Measurements from ENCODE around the gene DESI1. TPM values are rescaled to one million over a fixed set of nuclear protein-coding genes. Genes with fewer than 3 reads are reported as not detected.
"Not testable (repeated sequence)": the region's sequence is repeated elsewhere in the genome, so short reads cannot be mapped to it uniquely, and the experiment has no call there.

DESI1 gene
- total RNA-seq, 6 experiments from 2014 or later: 34.8 to 49.5 (median 40.9) TPM

DNA sequence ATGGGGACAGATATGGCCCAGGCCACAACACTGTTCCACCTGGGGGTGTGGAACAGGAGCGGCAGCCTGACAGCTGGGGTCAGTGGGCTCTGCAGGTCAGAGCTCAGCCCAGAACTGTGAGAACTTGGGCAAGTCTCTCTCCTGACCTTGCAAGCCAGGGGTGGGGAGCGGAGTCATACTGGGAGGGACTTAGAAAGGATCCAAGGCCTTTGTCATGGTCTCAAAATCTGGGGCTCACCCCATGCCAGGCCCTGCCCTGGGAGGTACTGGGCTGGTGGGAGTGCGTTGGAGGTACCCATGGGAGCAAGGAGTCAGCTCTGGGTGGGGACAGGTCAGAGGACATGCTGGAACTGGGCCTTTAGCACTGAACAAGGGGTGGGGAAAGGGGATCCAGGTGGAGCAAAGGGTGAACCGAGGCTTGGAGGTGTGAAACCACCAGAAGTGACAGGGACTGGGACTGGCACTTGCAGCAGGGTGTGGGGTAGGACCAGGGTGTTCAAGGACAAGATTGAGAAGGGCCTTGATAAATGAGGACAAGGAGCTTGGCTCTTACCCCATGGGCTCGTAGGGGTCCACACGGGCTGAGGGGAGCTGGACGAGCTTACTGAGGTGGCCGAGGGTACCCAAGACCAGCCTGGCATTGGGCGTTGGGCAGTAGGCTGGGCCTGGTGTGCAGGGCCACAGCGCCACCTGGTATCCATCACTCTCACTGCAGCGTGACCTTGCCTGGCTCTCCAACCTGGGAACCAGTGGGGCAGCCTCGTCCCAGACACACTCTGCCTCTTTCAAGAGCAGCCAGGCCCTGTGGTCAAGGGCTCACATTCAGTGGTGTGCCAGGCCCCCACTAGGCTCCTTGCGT, 23.8 kb downstream of the DESI1 start:
- intact Hi-C loops (cut with DNase I): loop anchor here (5.0 to 10.0 kb wide), 2 partner anchors 52 to 55 kb away; partner anchors contain the start of gene POLR3H (in 2 of the 2)
- H3K27ac ChIP-seq: no peak overlapping the region
- WGBS (ENCODE audit: insufficient coverage, low coverage, low lambda C conversion rate, missing lambda C conversion rate): 68% methylated on average over 5 of the region's 13 CpGs

DNA sequence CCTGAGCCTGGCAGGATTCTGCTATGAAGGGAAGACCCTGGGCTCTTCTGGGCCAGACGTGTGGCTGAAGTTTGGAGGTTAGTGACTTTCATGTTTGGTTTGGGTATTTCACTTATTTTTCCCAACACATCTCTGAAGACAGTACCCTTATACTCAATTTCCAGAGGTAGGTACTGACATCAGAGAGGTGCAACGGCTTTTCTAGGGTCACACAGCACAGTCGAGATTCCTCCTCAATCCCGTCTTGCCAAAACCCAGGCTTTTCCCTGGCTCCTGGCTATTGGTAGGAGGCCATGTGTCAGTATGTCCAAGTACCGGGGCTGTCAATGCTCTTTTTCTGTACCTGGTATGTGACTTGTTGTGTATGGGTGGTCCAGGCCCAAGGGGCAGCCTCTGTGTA, 25.1 kb downstream of the DESI1 start:
- Histone ChIP-seq H3K27ac (no peak overlapping the region), H3K27me3 (no peaks in the 10 kb centered on the region), H3K36me3 (peaks cover 0 to 10% (median 4%) of the 10 kb centered on the region in 4 donors), H3K4me1 (no peaks in the 10 kb centered on the region), H3K4me3 (no peak overlapping the region), H3K9me3 (no peaks in the 10 kb centered on the region)
- WGBS (ENCODE audit: insufficient coverage, low coverage, low lambda C conversion rate, missing lambda C conversion rate): 80% methylated on average over 1 of the region's 5 CpGs
- intact Hi-C loops (cut with DNase I): loop anchor here (5.0 to 10.0 kb wide), 2 partner anchors 51 to 53 kb away; partner anchors contain the start of gene POLR3H (in 2 of the 2)
- TF ChIP-seq POLR2A (IDR thresholded peaks at IDR 0.05): no peak
- TF ChIP-seq, protein P1, sequence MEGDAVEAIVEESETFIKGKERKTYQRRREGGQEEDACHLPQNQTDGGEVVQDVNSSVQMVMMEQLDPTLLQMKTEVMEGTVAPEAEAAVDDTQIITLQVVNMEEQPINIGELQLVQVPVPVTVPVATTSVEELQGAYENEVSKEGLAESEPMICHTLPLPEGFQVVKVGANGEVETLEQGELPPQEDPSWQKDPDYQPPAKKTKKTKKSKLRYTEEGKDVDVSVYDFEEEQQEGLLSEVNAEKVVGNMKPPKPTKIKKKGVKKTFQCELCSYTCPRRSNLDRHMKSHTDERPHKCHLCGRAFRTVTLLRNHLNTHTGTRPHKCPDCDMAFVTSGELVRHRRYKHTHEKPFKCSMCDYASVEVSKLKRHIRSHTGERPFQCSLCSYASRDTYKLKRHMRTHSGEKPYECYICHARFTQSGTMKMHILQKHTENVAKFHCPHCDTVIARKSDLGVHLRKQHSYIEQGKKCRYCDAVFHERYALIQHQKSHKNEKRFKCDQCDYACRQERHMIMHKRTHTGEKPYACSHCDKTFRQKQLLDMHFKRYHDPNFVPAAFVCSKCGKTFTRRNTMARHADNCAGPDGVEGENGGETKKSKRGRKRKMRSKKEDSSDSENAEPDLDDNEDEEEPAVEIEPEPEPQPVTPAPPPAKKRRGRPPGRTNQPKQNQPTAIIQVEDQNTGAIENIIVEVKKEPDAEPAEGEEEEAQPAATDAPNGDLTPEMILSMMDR (IDR thresholded peaks at IDR 0.05): no peak
- ATAC-seq (no peak), DNase-seq (peak in 1 of 3 donors; percentile 1)

More for the DNA sequence above, 23.8 kb downstream of the DESI1 start:
- no peak overlapping the region for H3K4me3 ChIP-seq
- H3K36me3 ChIP-seq: peaks cover 0 to 23% (median 9%) of the 10 kb centered on the region in 4 donors
- ATAC-seq (peak; percentile 91 to 96 (median 93)), DNase-seq (peak; percentile 62 to 65 (median 65))
- H3K4me1 ChIP-seq: no peaks in the 10 kb centered on the region
- no peaks in the 10 kb centered on the region for H3K27me3 ChIP-seq
- TF ChIP-seq POLR2A (IDR thresholded peaks at IDR 0.05): no peak
- TF ChIP-seq, protein P1 (IDR thresholded peaks at IDR 0.05): peak; percentile 64 to 80 (median 74)
- H3K9me3 ChIP-seq: no peaks in the 10 kb centered on the region

DNA sequence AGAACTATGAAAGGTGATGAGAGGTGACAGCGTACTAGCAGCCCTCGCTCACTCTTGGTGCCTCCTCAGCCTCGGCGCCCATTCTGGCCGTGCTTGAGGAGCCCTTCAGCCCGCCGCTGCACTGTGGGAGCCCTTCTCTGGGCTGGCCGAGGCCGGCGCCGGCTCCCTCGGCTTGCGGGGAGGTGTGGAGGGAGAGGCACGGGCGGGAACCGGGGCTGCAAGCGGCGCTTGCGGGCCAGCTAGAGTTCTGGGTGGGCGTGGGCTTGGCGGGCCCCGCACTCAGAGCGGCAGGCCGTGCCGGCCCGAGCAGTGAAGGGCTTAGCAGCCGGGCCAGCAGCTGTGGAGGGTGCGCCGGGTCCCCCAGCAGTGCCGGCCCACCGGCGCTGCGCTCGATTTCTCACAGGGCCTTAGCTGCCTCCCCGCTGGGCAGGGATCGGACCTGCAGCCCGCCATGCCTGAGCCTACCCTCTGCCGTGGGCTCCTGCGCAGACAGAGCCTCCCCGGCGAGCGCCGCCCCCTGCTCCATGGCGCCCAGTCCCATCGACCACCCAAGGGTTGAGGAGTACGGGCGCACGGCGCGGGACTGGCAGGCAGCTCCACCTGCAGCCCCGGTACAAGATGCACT, 27.4 kb downstream of the DESI1 start:
- ATAC-seq, H3K4me3 ChIP-seq, H3K4me1 ChIP-seq, H3K27ac ChIP-seq, H3K27me3 ChIP-seq, H3K36me3 ChIP-seq, H3K9me3 ChIP-seq, DNase-seq: not testable (repeated sequence)
- WGBS (ENCODE audit: insufficient coverage, low coverage, low lambda C conversion rate, missing lambda C conversion rate): 94% methylated on average over 6 of the region's 51 CpGs
- intact Hi-C loops (cut with DNase I): loop anchor here in 1 of 2 donors (10.0 kb wide), 1 partner anchor 49 kb away; the partner anchor contains the start of gene POLR3H

DNA sequence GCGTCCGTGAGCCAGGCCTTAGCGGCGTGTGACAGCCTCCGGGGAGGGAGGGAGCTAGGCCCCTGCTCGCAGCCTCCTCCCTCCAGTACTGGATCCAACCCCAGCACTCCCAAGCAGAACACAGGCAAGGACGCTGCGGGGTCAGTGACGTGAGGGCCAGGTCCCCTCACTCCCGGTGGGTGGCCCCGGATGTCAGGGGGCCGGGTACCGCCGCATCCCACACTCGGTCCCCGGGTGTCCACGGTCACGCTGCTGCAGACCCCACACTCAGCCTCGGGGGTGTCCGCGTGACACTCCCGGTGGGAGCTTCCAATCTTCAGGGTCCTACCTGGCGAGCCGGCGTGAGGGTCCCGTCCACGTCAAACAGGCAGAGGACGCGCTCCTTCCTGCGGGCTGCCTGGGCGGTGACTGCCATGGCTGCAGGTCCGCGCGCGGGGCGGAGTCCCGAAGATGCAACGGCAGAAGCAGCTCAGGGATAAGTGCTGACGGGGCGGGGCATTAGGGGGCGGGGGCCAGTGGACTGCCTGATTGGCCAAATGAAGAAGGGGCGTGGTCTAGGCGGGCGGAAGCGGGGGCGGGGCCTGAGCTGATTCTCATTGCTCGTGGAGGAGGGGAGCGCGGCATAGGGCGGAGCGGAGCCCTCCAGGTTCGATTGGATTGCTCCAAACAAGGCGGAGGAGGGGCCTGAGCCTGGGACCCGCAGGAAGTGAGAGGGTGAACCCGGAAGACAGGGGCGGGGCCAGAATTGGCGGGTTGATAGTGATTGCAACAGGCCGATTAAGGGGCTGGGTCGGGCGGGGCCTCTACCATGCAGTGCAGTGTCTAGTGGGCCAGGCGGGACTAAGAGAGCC, 31.2 kb downstream of the DESI1 start, which contains the start of gene PMM1:
Gene PMM1 (minus strand): TSS at position 450 of the 851 bp plus-strand sequence. CDS start 35 bp downstream, at position 415.
- intact Hi-C loops (cut with DNase I): loop anchor here in 1 of 2 donors (10.0 kb wide), 1 partner anchor 45 kb away; the partner anchor contains the start of gene POLR3H
- H3K4me1 ChIP-seq: peaks cover 0 to 16% (median 7%) of the 10 kb centered on the region in 4 donors

More for the DNA sequence above, 31.2 kb downstream of the DESI1 start, which contains the start of gene PMM1:
- peak within 1 kb of the TSS; percentile 51 to 87 (median 86) for H3K27ac ChIP-seq
- no peaks in the 10 kb centered on the region for H3K36me3 ChIP-seq
- TF ChIP-seq POLR2A (IDR thresholded peaks at IDR 0.05): peak; percentile 92
- TF ChIP-seq, protein P1 (IDR thresholded peaks at IDR 0.05): no peak
- no peaks in the 10 kb centered on the region for H3K9me3 ChIP-seq
- 0% methylated on average over 17 of the region's 61 CpGs for WGBS (ENCODE audit: insufficient coverage, low coverage, low lambda C conversion rate, missing lambda C conversion rate)
- no peaks in the 10 kb centered on the region for H3K27me3 ChIP-seq
- H3K4me3 ChIP-seq: peak within 1 kb of the TSS; percentile 96 to 99 (median 98)
- DNase-seq (peak; percentile 100), ATAC-seq (peak; percentile 89 to 96 (median 92))
